Gastroesophageal sphincter (tissue), 4 donors: ENCODE measurements around the gene PARD3B. TPM values are rescaled to one million over a fixed set of nuclear protein-coding genes. Genes with fewer than 3 reads are reported as not detected.

ENCODE experiments used
- ATAC-seq: fragments of 150-250 bp; one replicate; pipeline ENCODE4 v1.9.1; 2016; ENCODE audit warnings: mild to moderate bottlenecking, moderate library complexity
- H3K27ac ChIP-seq, 4 donors: fragments of 200-600 bp; sonication (generic) in 3 of 4; 1 replicate in 3 of 4; 2 replicates in 1 of 4; pipeline ENCODE4 v1.5.1; 2016 to 2019
- H3K27me3 ChIP-seq: fragments of 200-600 bp; sonication (generic); one replicate; pipeline ENCODE4 v1.5.1; 2019
- H3K36me3 ChIP-seq, 2 donors: fragments of 200-600 bp; sonication (generic); one replicate each; pipeline ENCODE4 v1.5.1; 2019; ENCODE audit warnings: control low read depth in 1 of 2
- H3K4me1 ChIP-seq, 3 donors: fragments of 200-600 bp; sonication (generic); 1 replicate in 2 of 3; 2 replicates in 1 of 3; pipeline ENCODE4 v1.5.1; 2016 to 2019; ENCODE audit warnings: control low read depth in 2 of 3
- H3K4me3 ChIP-seq, 2 donors: fragments of 200-600 bp; sonication (generic); one replicate each; pipeline ENCODE4 v1.5.1; 2019; ENCODE audit warnings: mild to moderate bottlenecking in 1 of 2, moderate library complexity in 1 of 2
- H3K9me3 ChIP-seq, 3 donors: fragments of 200-600 bp; sonication (generic); one replicate each; pipeline ENCODE4 v1.5.1; 2017 to 2019; ENCODE audit warnings: control low read depth in 2 of 3
- EP300 ChIP-seq: sonication (generic); formaldehyde crosslinking; IDR thresholded peaks from one replicate; pipeline ENCODE4 v1.6.1; 2017; ENCODE audit warnings: antibody characterized with exemption, mild to moderate bottlenecking
- POLR2A ChIP-seq, 2 donors: fragments of 450-650 bp; IDR thresholded peaks; one replicate each; pipeline ENCODE4 v1.6.1; 2017; ENCODE audit warnings: antibody characterized with exemption in 2 of 2, mild to moderate bottlenecking in 2 of 2, moderate library complexity in 1 of 2
- POLR2AphosphoS5 ChIP-seq: sonication (generic); formaldehyde crosslinking; IDR thresholded peaks from one replicate; pipeline ENCODE4 v1.6.1; 2017; ENCODE audit warnings: antibody characterized with exemption
- WGBS, 2 donors: methylation state at CpG; one replicate each; pipeline ENCODE4 v1.1.5; 2018; ENCODE audit warnings: low coverage in 1 of 2; 5-methylcytosine and 5-hydroxymethylcytosine counted together
- total RNA-seq, 4 donors: library from RNA; depleted of rRNA; stranded (reverse); fragments of >200 nt; gene quantifications; one replicate each; pipeline ENCODE4 v1.1.0, GENCODE V29; 2016
- TF ChIP-seq, protein P1 (sequence below), 4 experiments: fragments of 200-600 bp in 2 of 4; fragments of 450-650 bp in 2 of 4; sonication (generic) in 1 of 4; IDR thresholded peaks; one replicate each; pipeline ENCODE4 v1.5.1; 2017 to 2019; ENCODE audit warnings: antibody characterized with exemption in 4 of 4, mild to moderate bottlenecking in 2 of 4, moderate library complexity in 2 of 4

The PARD3B gene
- total RNA-seq, 4 donors from 2014 or later, result 29.6 to 42.2 (median 41.0) TPM

DNA sequence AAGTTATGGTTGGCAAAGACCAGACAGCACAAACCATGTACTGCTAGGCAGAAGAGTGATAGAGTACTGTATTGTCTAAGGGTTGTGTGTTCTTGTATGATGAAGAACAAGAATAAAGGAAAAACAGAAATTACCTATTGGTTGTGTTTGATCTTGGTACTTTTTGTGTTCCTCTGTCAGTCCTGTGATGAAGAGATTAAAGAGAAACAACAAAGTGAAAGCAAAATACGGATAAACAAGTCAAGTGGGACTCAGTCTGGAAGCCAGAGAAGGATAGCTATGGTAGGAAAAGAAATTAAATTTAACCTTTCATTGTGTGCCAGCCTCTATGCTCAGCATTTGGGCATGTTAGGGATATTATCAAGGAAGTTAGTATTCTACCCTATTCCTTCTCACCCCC lies 413.1 kb downstream of the PARD3B start:
- 46 to 67% methylated on average over 1 of the region's 1 CpG for WGBS, 2 donors
- H3K4me3 ChIP-seq, result no peak overlapping the region

GRCh38 chr2:204964414-204964813 lies 419.1 kb downstream of the PARD3B start:
- Histone ChIP-seq H3K27me3 (no peaks in the 10 kb centered on the region), H3K4me1 (peaks cover 0 to 23% (median 3%) of the 10 kb centered on the region in 3 donors), H3K27ac (no peak overlapping the region), H3K9me3 (no peaks in the 10 kb centered on the region), H3K36me3 (no peaks in the 10 kb centered on the region), H3K4me3 (no peak overlapping the region)
- no peak for TF ChIP-seq EP300
- TF ChIP-seq, protein P1, sequence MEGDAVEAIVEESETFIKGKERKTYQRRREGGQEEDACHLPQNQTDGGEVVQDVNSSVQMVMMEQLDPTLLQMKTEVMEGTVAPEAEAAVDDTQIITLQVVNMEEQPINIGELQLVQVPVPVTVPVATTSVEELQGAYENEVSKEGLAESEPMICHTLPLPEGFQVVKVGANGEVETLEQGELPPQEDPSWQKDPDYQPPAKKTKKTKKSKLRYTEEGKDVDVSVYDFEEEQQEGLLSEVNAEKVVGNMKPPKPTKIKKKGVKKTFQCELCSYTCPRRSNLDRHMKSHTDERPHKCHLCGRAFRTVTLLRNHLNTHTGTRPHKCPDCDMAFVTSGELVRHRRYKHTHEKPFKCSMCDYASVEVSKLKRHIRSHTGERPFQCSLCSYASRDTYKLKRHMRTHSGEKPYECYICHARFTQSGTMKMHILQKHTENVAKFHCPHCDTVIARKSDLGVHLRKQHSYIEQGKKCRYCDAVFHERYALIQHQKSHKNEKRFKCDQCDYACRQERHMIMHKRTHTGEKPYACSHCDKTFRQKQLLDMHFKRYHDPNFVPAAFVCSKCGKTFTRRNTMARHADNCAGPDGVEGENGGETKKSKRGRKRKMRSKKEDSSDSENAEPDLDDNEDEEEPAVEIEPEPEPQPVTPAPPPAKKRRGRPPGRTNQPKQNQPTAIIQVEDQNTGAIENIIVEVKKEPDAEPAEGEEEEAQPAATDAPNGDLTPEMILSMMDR (IDR thresholded peaks at IDR 0.05), result no peak
- TF ChIP-seq POLR2AphosphoS5, result no peak
- TF ChIP-seq POLR2A (IDR thresholded peaks at IDR 0.05), result no peak
- no peak for ATAC-seq
- 87 to 91% methylated on average over 3 of the region's 3 CpGs for WGBS, 2 donors

More for the DNA sequence above, 413.1 kb downstream of the PARD3B start:
- TF ChIP-seq, protein P1 (IDR thresholded peaks at IDR 0.05), result no peak
- TF ChIP-seq EP300 (no peak), POLR2A (IDR thresholded peaks at IDR 0.05) (no peak), POLR2AphosphoS5 (no peak)
- Histone ChIP-seq H3K27me3 (no peaks in the 10 kb centered on the region), H3K9me3 (no peaks in the 10 kb centered on the region), H3K4me1 (peaks cover 0 to 9% (median 0%) of the 10 kb centered on the region in 3 donors), H3K27ac (no peak overlapping the region), H3K36me3 (no peaks in the 10 kb centered on the region)
- no peak for ATAC-seq

GRCh38 chr2:204966245-204966644 lies 421.0 kb downstream of the PARD3B start:
- ATAC-seq, result no peak
- no peaks in the 10 kb centered on the region for H3K36me3 ChIP-seq
- H3K27ac ChIP-seq, result no peak overlapping the region
- H3K4me1 ChIP-seq, result peaks cover 0 to 30% (median 3%) of the 10 kb centered on the region in 3 donors
- no peaks in the 10 kb centered on the region for H3K27me3 ChIP-seq
- 68 to 78% methylated on average over 5 of the region's 5 CpGs for WGBS, 2 donors
- no peak overlapping the region for H3K4me3 ChIP-seq
- TF ChIP-seq POLR2AphosphoS5 (no peak), EP300 (no peak), POLR2A (IDR thresholded peaks at IDR 0.05) (no peak)
- TF ChIP-seq, protein P1 (IDR thresholded peaks at IDR 0.05), result no peak
- H3K9me3 ChIP-seq, result no peaks in the 10 kb centered on the region

DNA sequence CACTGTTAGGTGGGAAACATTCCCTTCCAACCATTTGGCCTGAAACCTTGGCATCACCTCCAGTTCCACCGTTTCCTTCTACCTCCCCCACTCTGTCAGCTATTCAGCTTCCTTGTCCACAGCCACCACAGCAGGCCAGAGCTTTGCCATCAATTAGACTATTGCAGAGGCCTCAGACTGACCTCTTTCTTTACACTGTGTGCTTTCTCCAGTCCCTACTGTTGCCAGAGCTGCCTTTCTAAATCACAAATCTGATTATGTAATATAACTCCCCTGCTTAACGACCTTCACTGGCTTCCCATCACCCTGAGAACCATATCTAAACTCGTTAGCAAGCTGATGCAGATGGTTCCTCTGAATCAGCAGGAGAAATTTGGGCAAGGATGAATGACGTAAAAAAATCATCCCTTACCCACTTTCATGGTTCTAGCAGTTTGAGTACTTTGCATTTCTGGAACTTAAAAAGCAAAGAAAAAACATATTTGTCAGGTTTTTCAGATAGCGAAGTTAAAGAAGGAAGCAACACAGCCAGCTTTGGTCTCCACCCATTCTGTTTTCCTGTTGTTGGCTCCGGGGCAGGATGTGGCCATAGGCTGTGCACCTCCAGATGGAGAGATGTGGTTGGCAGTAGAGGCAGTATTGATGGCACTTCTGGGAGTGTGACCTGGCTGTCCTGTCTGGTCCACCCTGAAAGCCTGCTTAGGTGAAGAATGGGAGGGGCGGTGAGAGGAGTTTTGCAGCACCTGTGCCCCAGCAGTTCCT lies 422.1 kb downstream of the PARD3B start:
- Histone ChIP-seq H3K9me3 (no peaks in the 10 kb centered on the region), H3K27ac (no peak overlapping the region), H3K27me3 (no peaks in the 10 kb centered on the region), H3K4me1 (peaks cover 0 to 41% (median 3%) of the 10 kb centered on the region in 3 donors), H3K4me3 (no peak overlapping the region), H3K36me3 (no peaks in the 10 kb centered on the region)
- no peak for TF ChIP-seq POLR2AphosphoS5
- TF ChIP-seq EP300, result no peak
- TF ChIP-seq, protein P1 (IDR thresholded peaks at IDR 0.05), result no peak
- no peak for TF ChIP-seq POLR2A (IDR thresholded peaks at IDR 0.05)
- no peak for ATAC-seq
- WGBS, 2 donors, result 49 to 81% methylated on average over 4 to 7 of the region's 7 CpGs
